ENCODE data around the gene NTM. TPM values are rescaled to one million over a fixed set of nuclear protein-coding genes. Genes with fewer than 3 reads are reported as not detected.

Gene NTM
- total and polyA plus RNA-seq, 2 experiments from 2014 or later: 2.2 to 4.9 TPM

DNA sequence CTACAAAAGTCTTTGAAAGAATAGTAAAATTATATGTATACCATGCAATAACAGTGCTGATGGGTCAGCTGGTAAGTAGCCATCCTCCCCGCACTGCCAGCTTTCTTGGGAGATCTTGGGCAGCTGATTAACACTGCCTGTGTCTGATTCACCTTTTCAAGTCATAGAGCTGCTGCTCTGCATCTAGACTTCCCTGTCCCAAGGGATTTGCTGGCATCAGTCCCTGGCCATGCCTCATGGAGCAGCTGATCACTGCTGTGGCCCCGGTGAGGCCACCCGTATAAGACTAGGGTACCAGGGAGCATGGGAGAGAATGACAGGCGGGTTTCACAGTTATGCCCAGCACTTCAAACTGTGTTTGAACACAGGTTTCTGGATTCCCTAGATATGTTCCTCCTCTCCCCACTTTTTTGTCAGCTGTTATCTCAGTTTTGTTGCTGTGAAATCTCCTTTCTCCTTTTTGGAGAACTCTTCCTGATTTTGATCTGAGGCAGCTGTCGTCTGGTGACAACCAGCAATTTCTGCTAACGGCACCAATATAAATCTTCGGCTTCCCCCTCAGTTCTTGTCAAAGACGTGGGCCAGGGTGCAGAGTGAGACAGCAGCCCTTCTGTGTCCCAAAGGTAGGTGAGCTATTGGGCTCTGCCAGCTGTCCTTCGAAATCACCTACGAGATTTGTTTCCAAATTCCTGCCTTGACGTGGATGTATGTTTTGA, 438.9 kb downstream of the NTM start:
- WGBS (ENCODE audit: low lambda C conversion rate, missing lambda C conversion rate): 56% methylated on average over 11 of the region's 11 CpGs
- no peak overlapping the region for H3K27ac ChIP-seq
- TF ChIP-seq, protein P1, sequence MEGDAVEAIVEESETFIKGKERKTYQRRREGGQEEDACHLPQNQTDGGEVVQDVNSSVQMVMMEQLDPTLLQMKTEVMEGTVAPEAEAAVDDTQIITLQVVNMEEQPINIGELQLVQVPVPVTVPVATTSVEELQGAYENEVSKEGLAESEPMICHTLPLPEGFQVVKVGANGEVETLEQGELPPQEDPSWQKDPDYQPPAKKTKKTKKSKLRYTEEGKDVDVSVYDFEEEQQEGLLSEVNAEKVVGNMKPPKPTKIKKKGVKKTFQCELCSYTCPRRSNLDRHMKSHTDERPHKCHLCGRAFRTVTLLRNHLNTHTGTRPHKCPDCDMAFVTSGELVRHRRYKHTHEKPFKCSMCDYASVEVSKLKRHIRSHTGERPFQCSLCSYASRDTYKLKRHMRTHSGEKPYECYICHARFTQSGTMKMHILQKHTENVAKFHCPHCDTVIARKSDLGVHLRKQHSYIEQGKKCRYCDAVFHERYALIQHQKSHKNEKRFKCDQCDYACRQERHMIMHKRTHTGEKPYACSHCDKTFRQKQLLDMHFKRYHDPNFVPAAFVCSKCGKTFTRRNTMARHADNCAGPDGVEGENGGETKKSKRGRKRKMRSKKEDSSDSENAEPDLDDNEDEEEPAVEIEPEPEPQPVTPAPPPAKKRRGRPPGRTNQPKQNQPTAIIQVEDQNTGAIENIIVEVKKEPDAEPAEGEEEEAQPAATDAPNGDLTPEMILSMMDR (IDR thresholded peaks at IDR 0.05; ENCODE audit: poor library complexity): no peak
- TF ChIP-seq EZH2phosphoT487 (IDR thresholded peaks at IDR 0.05; ENCODE audit: low read depth, severe bottlenecking, unreplicated experiment) (no peak), EZH2 (IDR thresholded peaks at IDR 0.05; ENCODE audit: borderline replicate concordance) (no peak)
- H3K27me3 ChIP-seq: peaks cover 26% of the 10 kb centered on the region
- H3K4me3 ChIP-seq: no peak overlapping the region
- no peaks in the 10 kb centered on the region for H3K79me2 ChIP-seq
- no peaks in the 10 kb centered on the region for H3K9me3 ChIP-seq (ENCODE audit: low read depth)
- no peaks in the 10 kb centered on the region for H3K36me3 ChIP-seq (replicated peaks; ENCODE audit: insufficient read depth, low read depth)
- no peaks in the 10 kb centered on the region for H3K9me2 ChIP-seq (replicated peaks; ENCODE audit: insufficient read depth)
- H4K20me1 ChIP-seq (ENCODE audit: insufficient read depth, poor library complexity, severe bottlenecking): no peaks in the 10 kb centered on the region
- no peak overlapping the region for H3K4me2 ChIP-seq
- DNase-seq (ENCODE audit: low spot score): no peak
- H3K4me1 ChIP-seq (ENCODE audit: insufficient read depth): no peaks in the 10 kb centered on the region
- H2AFZ ChIP-seq: no peak overlapping the region

DNA sequence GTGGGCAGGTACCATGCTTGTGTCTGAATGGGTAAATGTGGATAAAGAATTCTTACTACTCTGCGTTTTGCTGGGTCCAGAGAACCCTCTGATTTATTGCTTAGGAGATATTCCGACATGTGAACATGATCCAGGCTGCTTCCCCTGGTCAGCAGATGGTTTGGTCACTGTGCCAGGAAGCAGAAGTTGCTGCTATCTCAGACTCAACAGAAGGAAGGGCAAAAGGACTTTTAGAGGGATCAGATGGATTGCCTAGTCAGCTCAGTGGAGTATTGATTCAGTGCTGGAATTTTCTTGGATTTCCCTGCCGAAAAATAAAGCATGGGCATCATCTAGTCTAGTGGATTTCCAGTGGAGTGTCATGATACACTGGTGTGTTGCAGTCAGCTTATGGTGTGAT, 440.1 kb downstream of the NTM start:
- Histone ChIP-seq H3K9me2 (replicated peaks; ENCODE audit: insufficient read depth) (no peaks in the 10 kb centered on the region), H3K9me3 (ENCODE audit: low read depth) (no peaks in the 10 kb centered on the region), H3K36me3 (replicated peaks; ENCODE audit: insufficient read depth, low read depth) (no peaks in the 10 kb centered on the region), H3K4me2 (no peak overlapping the region), H3K27me3 (peaks cover 22% of the 10 kb centered on the region), H3K4me3 (no peak overlapping the region), H2AFZ (no peak overlapping the region), H4K20me1 (ENCODE audit: insufficient read depth, poor library complexity, severe bottlenecking) (no peaks in the 10 kb centered on the region), H3K4me1 (ENCODE audit: insufficient read depth) (peaks cover 3% of the 10 kb centered on the region), H3K79me2 (no peaks in the 10 kb centered on the region), H3K27ac (no peak overlapping the region)
- 67% methylated on average over 3 of the region's 3 CpGs for WGBS (ENCODE audit: low lambda C conversion rate, missing lambda C conversion rate)
- DNase-seq (ENCODE audit: low spot score): no peak
- TF ChIP-seq EZH2phosphoT487 (IDR thresholded peaks at IDR 0.05; ENCODE audit: low read depth, severe bottlenecking, unreplicated experiment) (no peak), EZH2 (IDR thresholded peaks at IDR 0.05; ENCODE audit: borderline replicate concordance) (no peak)
- TF ChIP-seq, protein P1 (IDR thresholded peaks at IDR 0.05; ENCODE audit: poor library complexity): no peak

DNA sequence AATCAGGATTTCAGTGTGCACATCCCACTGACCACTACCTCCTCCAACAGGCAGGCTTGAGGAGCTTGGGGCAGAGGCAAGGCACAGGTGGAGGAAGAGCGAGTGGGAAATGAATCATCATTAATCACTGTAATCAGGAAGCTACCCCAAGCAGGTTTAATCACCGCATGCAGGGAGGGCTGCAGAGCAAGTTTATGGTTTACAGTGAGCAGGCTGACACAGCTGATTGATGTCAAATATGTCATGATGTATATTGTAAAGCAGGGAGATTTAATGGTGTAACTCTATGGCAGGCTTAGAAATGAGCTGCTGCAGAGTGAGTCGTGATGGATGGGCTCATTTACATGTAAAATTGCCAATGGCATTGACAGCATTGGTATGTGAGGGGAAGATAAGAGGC, 441.0 kb downstream of the NTM start:
- Histone ChIP-seq H3K27ac (no peak overlapping the region), H3K79me2 (no peaks in the 10 kb centered on the region), H3K9me3 (ENCODE audit: low read depth) (no peaks in the 10 kb centered on the region), H3K36me3 (replicated peaks; ENCODE audit: insufficient read depth, low read depth) (no peaks in the 10 kb centered on the region), H4K20me1 (ENCODE audit: insufficient read depth, poor library complexity, severe bottlenecking) (no peaks in the 10 kb centered on the region), H3K4me3 (no peak overlapping the region), H2AFZ (no peak overlapping the region), H3K4me1 (ENCODE audit: insufficient read depth) (peaks cover 6% of the 10 kb centered on the region), H3K9me2 (replicated peaks; ENCODE audit: insufficient read depth) (no peaks in the 10 kb centered on the region), H3K4me2 (no peak overlapping the region), H3K27me3 (peaks cover 18% of the 10 kb centered on the region)
- WGBS (ENCODE audit: low lambda C conversion rate, missing lambda C conversion rate): 61% methylated on average over 3 of the region's 3 CpGs
- TF ChIP-seq EZH2 (IDR thresholded peaks at IDR 0.05; ENCODE audit: borderline replicate concordance) (no peak), EZH2phosphoT487 (IDR thresholded peaks at IDR 0.05; ENCODE audit: low read depth, severe bottlenecking, unreplicated experiment) (no peak)
- TF ChIP-seq, protein P1 (IDR thresholded peaks at IDR 0.05; ENCODE audit: poor library complexity): no peak
- DNase-seq (ENCODE audit: low spot score): no peak

All from hepatocyte (in vitro differentiated cells).